T-helper 2 cell (primary cell): ENCODE data around the gene PPP1R3A.

ENCODE experiments used
- DNase-seq, 5 experiments: peaks; one replicate each; pipeline versions ENCODE4 v3.0.0 to v3.0.0-alpha.2; 2012 to 2022

The PPP1R3A gene

GRCh38 chr7:113880559-113880958, 38.2 kb downstream of the PPP1R3A start:
- no peak for DNase-seq

- no peak for DNase-seq
Measured at GRCh38 chr7:113878394-113878992, 40.3 kb downstream of the PPP1R3A start.

DNA sequence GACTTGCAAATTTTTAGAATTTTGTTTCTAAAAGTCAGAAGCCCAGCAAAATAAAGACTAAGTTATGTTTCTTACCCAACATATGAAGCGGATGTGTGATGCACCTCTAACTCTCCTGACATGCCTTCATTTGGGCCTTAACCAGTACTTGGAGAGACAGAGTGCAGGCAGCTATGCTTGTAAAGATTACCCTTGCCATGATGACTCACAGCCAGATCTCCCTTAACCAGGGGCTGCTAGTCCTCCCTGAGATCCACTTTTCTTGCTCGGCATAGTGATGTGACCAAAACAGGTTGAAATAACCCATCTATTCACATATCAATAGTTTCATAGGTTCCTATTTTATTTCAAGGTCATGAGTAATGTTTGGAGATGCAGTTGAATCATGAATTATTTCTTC, 43.6 kb downstream of the PPP1R3A start:
- no peak for DNase-seq

- DNase-seq, result no peak
Measured at GRCh38 chr7:113873554-113874151, 45.2 kb downstream of the PPP1R3A start.

DNA sequence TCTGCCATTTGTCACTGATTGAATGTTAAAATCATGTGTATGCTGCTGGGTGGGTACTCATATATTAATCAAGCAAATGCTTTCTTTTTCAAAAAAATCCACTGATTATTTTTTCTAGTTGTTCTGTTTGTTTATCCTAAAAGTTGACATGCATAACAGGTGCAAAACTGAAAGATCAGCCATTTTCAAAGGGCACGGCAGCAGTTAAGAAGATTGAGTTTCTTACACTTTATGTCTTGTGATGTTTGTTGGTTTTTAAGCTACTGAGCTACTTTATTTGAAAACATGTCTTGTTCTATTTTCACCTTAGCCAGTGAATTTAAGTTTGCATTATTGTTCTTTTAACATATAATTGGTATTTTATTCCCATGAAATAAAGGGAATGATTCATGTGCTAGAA, 45.8 kb downstream of the PPP1R3A start:
- no peak for DNase-seq

DNA sequence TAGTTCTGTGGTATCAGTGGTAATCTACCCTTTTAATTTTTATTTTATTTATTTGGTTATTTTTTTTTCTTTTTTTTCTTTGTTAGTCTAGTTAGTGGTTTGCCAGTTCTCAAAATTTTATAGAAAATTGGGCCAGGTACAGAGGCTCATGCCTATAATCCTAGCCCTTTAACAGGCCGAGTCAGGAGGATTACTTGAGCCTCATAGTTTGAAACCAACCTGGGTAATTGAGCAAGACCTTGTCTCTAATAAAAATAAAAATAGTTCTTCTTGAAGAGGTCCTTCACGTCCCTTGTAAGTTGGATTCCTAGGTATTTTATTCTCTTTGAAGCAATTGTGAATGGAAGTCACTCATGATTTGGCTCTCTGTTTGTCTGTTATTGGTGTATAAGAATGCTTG, 51.5 kb downstream of the PPP1R3A start:
- DNase-seq, result no peak

- no peak for DNase-seq
Measured at GRCh38 chr7:113856010-113856409, 62.8 kb downstream of the PPP1R3A start.

DNA sequence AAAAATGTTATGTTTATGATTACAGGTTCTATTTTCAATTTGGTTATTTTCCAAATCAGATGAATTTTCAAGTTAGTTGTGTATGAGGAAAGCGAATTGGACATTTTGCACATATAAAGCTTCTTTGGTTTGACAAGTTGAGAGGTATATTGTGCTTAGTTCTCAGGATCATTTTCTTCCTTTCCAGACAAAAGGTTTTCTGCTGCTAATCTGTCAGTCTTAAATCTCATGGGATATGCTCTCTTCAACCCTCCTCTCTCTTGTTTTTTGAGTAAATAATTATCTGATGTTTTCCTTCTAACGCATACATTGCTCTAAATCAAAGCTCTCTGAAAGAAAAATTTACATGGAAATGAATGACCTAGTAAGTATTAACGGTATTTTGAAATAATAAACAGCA, 77.9 kb downstream of the PPP1R3A start:
- no peak for DNase-seq

DNA sequence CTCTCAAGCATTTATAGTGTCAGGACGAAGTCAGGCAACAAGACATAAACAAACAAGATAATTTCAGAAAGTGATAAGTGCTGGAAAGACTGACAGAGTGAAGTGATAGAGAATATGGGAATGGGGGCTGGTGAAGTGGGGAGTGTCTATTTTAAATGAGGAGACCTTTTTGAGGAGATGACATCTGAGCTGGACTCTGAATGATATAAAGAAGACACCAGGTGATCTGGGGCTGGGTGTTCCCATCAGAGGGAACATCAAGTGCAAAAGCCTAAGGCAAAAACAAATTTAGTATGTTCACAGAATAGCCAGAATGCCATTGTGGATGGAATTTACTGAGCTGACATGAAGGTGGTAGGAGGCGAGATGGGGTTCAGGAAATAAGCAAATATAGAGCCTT, 83.4 kb downstream of the PPP1R3A start:
- no peak for DNase-seq

- DNase-seq, result no peak
Measured at GRCh38 chr7:113832196-113832745, 86.5 kb downstream of the PPP1R3A start.

DNA sequence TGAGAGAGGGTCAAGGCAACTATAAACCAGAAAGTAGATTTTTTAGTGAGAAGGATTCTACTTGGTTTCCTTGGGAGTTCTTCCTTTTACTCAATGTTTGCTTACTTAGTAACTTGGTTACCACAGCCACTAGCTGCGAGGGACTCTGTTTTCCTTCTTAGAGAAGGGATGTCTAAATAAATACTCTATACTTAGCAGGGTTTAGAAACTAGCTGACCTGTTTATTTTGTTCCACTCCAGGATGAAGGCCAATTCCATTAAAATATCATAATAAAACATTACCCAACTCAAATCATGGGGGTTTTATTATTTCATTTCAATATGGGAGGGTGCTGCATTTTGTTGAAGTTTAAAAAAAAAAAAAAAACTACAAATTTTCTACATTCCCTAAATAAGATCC, 87.3 kb downstream of the PPP1R3A start:
- DNase-seq, result no peak

GRCh38 chr7:113828581-113828980, 90.2 kb downstream of the PPP1R3A start:
- DNase-seq, result no peak
